HepG2 (cell line): ENCODE results near the gene SLC2A4. TPM values are rescaled to one million over a fixed set of nuclear protein-coding genes. Genes with fewer than 3 reads are reported as not detected.

ENCODE experiments used
- CCDC6 ChIP-seq: sonication (generic); formaldehyde crosslinking; IDR thresholded peaks from 2 replicates; pipeline ENCODE4 v1.8.1; 2022; ENCODE audit warnings: mild to moderate bottlenecking, missing genetic modification reagents, moderate library complexity
- CREB3 ChIP-seq: sonication (generic); formaldehyde crosslinking; IDR thresholded peaks from 2 replicates; pipeline ENCODE4 v1.5.0; 2020; ENCODE audit warnings: missing genetic modification reagents
- FOSL2 ChIP-seq: sonication (generic); formaldehyde crosslinking; IDR thresholded peaks from 2 replicates; pipeline ENCODE4 v1.4.0; 2020; ENCODE audit warnings: missing genetic modification reagents
- HES4 ChIP-seq: sonication (generic); formaldehyde crosslinking; IDR thresholded peaks from 2 replicates; pipeline ENCODE4 v1.9.0; 2021; ENCODE audit warnings: mild to moderate bottlenecking, missing genetic modification reagents, borderline replicate concordance
- JUNB ChIP-seq: sonication (generic); formaldehyde crosslinking; IDR thresholded peaks from 2 replicates; pipeline ENCODE4 v1.8.0; 2022; ENCODE audit warnings: missing genetic modification reagents, mild to moderate bottlenecking, borderline replicate concordance
- NFYB ChIP-seq: sonication (generic); formaldehyde crosslinking; IDR thresholded peaks from 2 replicates; pipeline ENCODE4 v1.4.0; 2020; ENCODE audit warnings: missing genetic modification reagents
- SAP130 ChIP-seq: IDR thresholded peaks from 2 replicates; pipeline ENCODE4 v1.6.1; 2016; ENCODE audit warnings: low read depth
- TBP ChIP-seq: sonication (generic); formaldehyde crosslinking; IDR thresholded peaks from 2 replicates; pipeline ENCODE4 v1.5.0; 2020; ENCODE audit warnings: missing genetic modification reagents
- THAP9 ChIP-seq: sonication (generic); formaldehyde crosslinking; IDR thresholded peaks from 2 replicates; pipeline ENCODE4; 2020; ENCODE audit warnings: missing genetic modification reagents, mild to moderate bottlenecking, borderline replicate concordance
- YY1 ChIP-seq: IDR thresholded peaks from 2 replicates; pipeline ENCODE4 v1.6.1; 2011; ENCODE audit warnings: low read length, low read depth, moderate library complexity, mild to moderate bottlenecking; ENCODE audit not compliant: insufficient read depth, insufficient replicate concordance
- ZNF260 ChIP-seq: sonication (generic); formaldehyde crosslinking; IDR thresholded peaks from 2 replicates; pipeline ENCODE4 v1.4.0; 2020; ENCODE audit warnings: missing genetic modification reagents, low read depth, mild to moderate bottlenecking, borderline replicate concordance
- ZNF451 ChIP-seq: sonication (generic); formaldehyde crosslinking; IDR thresholded peaks from 2 replicates; pipeline ENCODE4 v1.5.0; 2020; ENCODE audit warnings: mild to moderate bottlenecking, missing genetic modification reagents
- ZNF878 ChIP-seq: sonication (generic); formaldehyde crosslinking; IDR thresholded peaks from 2 replicates; pipeline ENCODE4 v1.8.1; 2023; ENCODE audit warnings: mild to moderate bottlenecking, missing genetic modification reagents, moderate library complexity
- polyA plus RNA-seq, 8 experiments: library from polyadenylated mRNA; depleted of rRNA in 3 of 8; stranded (reverse) in 7 of 8; unstranded in 1 of 8; fragments of >200 nt; fragmentation: Illumina TruSeq in 4 of 8; extraction: Trizol in 4 of 8; gene quantifications; 2 replicates each; pipeline versions ENCODE4 v1.2.1 to v1.2.3, GENCODE V29; 2011 to 2016; ENCODE audit warnings: low read depth in 4 of 8, missing spikeins in 1 of 8, mixed read lengths in 1 of 8; ENCODE audit not compliant: insufficient read depth in 1 of 8
- total RNA-seq, 5 experiments: library from RNA; depleted of rRNA; stranded (reverse); fragments of >200 nt; fragmentation: Illumina TruSeq; extraction: Trizol; gene quantifications; 2 replicates each; pipeline ENCODE4 v1.2.3, GENCODE V29; 2016; ENCODE audit warnings: low read depth in 1 of 5
- TF ChIP-seq, protein P1 (sequence below): sonication (generic); formaldehyde crosslinking; IDR thresholded peaks from 2 replicates; pipeline ENCODE4 v1.5.0; 2020; ENCODE audit warnings: missing genetic modification reagents, mild to moderate bottlenecking, borderline replicate concordance
- TF ChIP-seq, protein P2 (sequence below): sonication (generic); formaldehyde crosslinking; IDR thresholded peaks from 2 replicates; pipeline ENCODE4 v1.8.1; 2023; ENCODE audit warnings: mild to moderate bottlenecking, missing genetic modification reagents, borderline replicate concordance
- TF ChIP-seq, protein P3 (sequence below): sonication (generic); formaldehyde crosslinking; IDR thresholded peaks from 2 replicates; pipeline ENCODE4 v1.5.1; 2020; ENCODE audit warnings: mild to moderate bottlenecking, missing genetic modification reagents, borderline replicate concordance

Gene SLC2A4
- total and polyA plus RNA-seq, 2 of the 13 experiments (the other 11 are each of a cell fraction or from before 2014, with no cell fraction given), result 4.9 to 5.8 TPM

DNA sequence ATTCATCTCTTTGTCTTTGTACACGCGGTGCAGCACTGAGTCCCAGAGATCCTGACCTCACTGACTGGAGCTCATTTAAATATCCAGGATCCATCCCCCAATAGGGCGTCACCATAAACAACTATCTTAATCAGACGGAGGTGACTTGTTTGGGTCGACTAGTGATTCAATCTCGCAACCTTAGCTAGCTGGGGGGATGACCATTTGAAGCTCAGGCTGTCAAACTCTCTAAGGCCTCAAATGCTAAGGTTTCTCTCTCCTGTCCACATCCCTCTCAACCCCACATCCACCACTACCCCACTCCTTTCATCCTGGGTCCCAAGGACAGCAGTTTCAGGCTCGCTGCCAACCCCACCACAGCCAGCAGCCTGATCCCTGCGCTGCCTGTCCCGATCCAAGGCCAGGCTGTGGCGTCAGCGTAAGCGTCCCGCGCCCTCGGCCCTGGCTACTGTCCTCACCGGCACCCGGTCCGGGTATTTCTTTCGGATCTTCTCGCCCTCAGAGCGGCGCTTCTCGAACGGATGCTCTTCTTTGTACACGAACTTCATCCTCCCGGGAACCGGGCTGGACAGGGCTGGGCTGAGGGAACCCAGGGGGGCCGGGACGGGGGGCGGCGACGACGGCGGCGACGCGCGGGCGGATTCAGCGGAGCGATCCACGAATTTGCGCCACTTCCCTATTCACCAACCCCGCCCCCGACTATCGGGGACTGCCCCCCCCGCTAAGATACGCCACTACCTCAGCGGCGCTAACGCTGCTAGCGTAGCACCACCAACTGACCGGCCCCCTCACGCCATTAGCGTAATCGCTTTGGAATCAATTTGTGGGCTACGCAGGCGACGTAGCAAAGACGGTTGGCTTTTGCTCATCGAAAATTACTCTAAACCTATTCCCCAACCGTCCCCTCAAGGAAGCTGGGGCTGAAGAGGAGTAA lies 39.5 kb upstream of the SLC2A4 start, which contains the start of gene GABARAP (continued):
- TF ChIP-seq CREB3 (CRISPR knock-in tag) (no peak), YY1 (peak; percentile 30), TBP (CRISPR knock-in tag) (0 out of 2 replicates have a peak, but pooled peaks have one; percentile 29), ZNF260 (CRISPR knock-in tag) (no peak), HES4 (CRISPR knock-in tag) (0 out of 2 replicates have a peak, but pooled peaks have one; percentile 71), CCDC6 (CRISPR knock-in tag) (no peak), JUNB (CRISPR knock-in tag) (no peak), THAP9 (CRISPR knock-in tag) (peak; percentile 40; the same call in 1 of the 2 replicates), ZNF878 (CRISPR knock-in tag) (peak; percentile 38; the same call in 1 of the 2 replicates), FOSL2 (CRISPR knock-in tag) (no peak; the same call in none of the 2 replicates), ZNF451 (CRISPR knock-in tag) (no peak; the same call in 1 of the 2 replicates), SAP130 (CRISPR knock-in tag) (peak; percentile 73), NFYB (CRISPR knock-in tag) (peak; percentile 21; the same call in 1 of the 2 replicates)
- TF ChIP-seq, protein P1, sequence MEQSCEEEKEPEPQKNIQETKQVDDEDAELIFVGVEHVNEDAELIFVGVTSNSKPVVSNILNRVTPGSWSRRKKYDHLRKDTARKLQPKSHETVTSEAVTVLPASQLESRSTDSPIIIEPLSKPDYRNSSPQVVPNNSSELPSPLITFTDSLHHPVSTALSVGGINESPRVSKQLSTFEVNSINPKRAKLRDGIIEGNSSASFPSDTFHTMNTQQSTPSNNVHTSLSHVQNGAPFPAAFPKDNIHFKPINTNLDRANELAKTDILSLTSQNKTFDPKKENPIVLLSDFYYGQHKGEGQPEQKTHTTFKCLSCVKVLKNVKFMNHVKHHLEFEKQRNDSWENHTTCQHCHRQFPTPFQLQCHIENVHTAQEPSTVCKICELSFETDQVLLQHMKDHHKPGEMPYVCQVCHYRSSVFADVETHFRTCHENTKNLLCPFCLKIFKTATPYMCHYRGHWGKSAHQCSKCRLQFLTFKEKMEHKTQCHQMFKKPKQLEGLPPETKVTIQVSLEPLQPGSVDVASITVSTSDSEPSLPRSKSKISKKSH (CRISPR knock-in tag), result peak; percentile 39; the same call in 1 of the 2 replicates
- TF ChIP-seq, protein P2, sequence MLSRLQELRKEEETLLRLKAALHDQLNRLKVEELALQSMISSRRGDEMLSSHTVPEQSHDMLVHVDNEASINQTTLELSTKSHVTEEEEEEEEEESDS, result no peak
- TF ChIP-seq, protein P3, sequence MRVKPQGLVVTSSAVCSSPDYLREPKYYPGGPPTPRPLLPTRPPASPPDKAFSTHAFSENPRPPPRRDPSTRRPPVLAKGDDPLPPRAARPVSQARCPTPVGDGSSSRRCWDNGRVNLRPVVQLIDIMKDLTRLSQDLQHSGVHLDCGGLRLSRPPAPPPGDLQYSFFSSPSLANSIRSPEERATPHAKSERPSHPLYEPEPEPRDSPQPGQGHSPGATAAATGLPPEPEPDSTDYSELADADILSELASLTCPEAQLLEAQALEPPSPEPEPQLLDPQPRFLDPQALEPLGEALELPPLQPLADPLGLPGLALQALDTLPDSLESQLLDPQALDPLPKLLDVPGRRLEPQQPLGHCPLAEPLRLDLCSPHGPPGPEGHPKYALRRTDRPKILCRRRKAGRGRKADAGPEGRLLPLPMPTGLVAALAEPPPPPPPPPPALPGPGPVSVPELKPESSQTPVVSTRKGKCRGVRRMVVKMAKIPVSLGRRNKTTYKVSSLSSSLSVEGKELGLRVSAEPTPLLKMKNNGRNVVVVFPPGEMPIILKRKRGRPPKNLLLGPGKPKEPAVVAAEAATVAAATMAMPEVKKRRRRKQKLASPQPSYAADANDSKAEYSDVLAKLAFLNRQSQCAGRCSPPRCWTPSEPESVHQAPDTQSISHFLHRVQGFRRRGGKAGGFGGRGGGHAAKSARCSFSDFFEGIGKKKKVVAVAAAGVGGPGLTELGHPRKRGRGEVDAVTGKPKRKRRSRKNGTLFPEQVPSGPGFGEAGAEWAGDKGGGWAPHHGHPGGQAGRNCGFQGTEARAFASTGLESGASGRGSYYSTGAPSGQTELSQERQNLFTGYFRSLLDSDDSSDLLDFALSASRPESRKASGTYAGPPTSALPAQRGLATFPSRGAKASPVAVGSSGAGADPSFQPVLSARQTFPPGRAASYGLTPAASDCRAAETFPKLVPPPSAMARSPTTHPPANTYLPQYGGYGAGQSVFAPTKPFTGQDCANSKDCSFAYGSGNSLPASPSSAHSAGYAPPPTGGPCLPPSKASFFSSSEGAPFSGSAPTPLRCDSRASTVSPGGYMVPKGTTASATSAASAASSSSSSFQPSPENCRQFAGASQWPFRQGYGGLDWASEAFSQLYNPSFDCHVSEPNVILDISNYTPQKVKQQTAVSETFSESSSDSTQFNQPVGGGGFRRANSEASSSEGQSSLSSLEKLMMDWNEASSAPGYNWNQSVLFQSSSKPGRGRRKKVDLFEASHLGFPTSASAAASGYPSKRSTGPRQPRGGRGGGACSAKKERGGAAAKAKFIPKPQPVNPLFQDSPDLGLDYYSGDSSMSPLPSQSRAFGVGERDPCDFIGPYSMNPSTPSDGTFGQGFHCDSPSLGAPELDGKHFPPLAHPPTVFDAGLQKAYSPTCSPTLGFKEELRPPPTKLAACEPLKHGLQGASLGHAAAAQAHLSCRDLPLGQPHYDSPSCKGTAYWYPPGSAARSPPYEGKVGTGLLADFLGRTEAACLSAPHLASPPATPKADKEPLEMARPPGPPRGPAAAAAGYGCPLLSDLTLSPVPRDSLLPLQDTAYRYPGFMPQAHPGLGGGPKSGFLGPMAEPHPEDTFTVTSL (CRISPR knock-in tag), result peak; percentile 33; the same call in 1 of the 2 replicates
